CD14-positive monocyte (primary cell): ENCODE data around the gene C2orf80. TPM values are rescaled to one million over a fixed set of nuclear protein-coding genes. Genes with fewer than 3 reads are reported as not detected.

ENCODE experiments used
- DNase-seq, 3 donors: peaks; one replicate each; pipeline ENCODE4 v3.0.0-alpha.2; 2011 to 2022
- H2AFZ ChIP-seq: 2 replicates; pipeline ENCODE4 v1.6.0; 2012; ENCODE audit warnings: mild to moderate bottlenecking, low read depth, low read length, inconsistent platforms; ENCODE audit not compliant: insufficient read depth, poor library complexity, severe bottlenecking
- H3K27ac ChIP-seq, 2 donors: 1 replicate in 1 of 2; 2 replicates in 1 of 2; pipeline ENCODE4 v1.5.1; 2012 to 2013; ENCODE audit warnings: low read length in 2 of 2, control low read depth in 1 of 2, inconsistent platforms in 1 of 2, low read depth in 1 of 2, mild to moderate bottlenecking in 1 of 2
- H3K27me3 ChIP-seq, 2 donors: one replicate each; pipeline versions ENCODE4 v1.6.0 to v1.6.1; 2011 to 2013; ENCODE audit warnings: low read length in 2 of 2; ENCODE audit not compliant: control insufficient read depth in 2 of 2, insufficient read depth in 2 of 2
- H3K36me3 ChIP-seq, 2 donors: replicated peaks in 1 of 2; 1 replicate in 1 of 2; 2 replicates in 1 of 2; pipeline versions ENCODE4 v1.5.1 to v1.6.1; 2012 to 2013; ENCODE audit warnings: low read length in 2 of 2, control low read depth in 1 of 2, inconsistent platforms in 1 of 2, mild to moderate bottlenecking in 1 of 2; ENCODE audit not compliant: insufficient read depth in 2 of 2, control insufficient read depth in 1 of 2
- H3K4me1 ChIP-seq, 2 donors: 1 replicate in 1 of 2; 2 replicates in 1 of 2; pipeline versions ENCODE4 v1.5.1 to v1.6.1; 2012 to 2013; ENCODE audit warnings: low read length in 2 of 2, control low read depth in 1 of 2, inconsistent platforms in 1 of 2, mild to moderate bottlenecking in 1 of 2, moderate library complexity in 1 of 2; ENCODE audit not compliant: insufficient read depth in 2 of 2, control insufficient read depth in 1 of 2
- H3K4me2 ChIP-seq: replicated peaks from 2 replicates; pipeline ENCODE3; 2012; ENCODE audit warnings: low read length, moderate library complexity, mild to moderate bottlenecking; ENCODE audit not compliant: poor library complexity, severe bottlenecking; ENCODE audit errors: extremely low read depth
- H3K4me3 ChIP-seq, 3 experiments: fragments of 200-600 bp in 1 of 3; sonication (generic) in 1 of 3; replicated peaks in 1 of 3; 1 replicate in 2 of 3; 2 replicates in 1 of 3; pipeline ENCODE4 v1.5.1; 2011 to 2013; ENCODE audit warnings: low read length in 3 of 3, mild to moderate bottlenecking in 3 of 3, control low read depth in 2 of 3, low read depth in 2 of 3, inconsistent platforms in 1 of 3, moderate library complexity in 1 of 3
- H3K79me2 ChIP-seq: 2 replicates; pipeline ENCODE4 v1.6.0; 2012; ENCODE audit warnings: mild to moderate bottlenecking, control low read depth, inconsistent platforms, low read length, moderate library complexity; ENCODE audit not compliant: insufficient read depth
- H3K9ac ChIP-seq: 2 replicates; pipeline ENCODE4 v1.6.0; 2017; ENCODE audit warnings: low read length, mild to moderate bottlenecking; ENCODE audit not compliant: insufficient read depth, poor library complexity, severe bottlenecking
- H3K9me3 ChIP-seq, 2 donors: replicated peaks in 1 of 2; 1 replicate in 1 of 2; 2 replicates in 1 of 2; pipeline versions ENCODE4 v1.5.1 to v1.6.1; 2012 to 2013; ENCODE audit warnings: low read length in 2 of 2, control low read depth in 1 of 2; ENCODE audit not compliant: control insufficient read depth in 1 of 2, insufficient read depth in 1 of 2
- H4K20me1 ChIP-seq: 2 replicates; pipeline ENCODE4 v1.6.0; 2012; ENCODE audit warnings: mild to moderate bottlenecking, low read length, control low read depth, moderate library complexity; ENCODE audit not compliant: insufficient read depth
- H3K27ac Mint-ChIP-seq, 7 donors: one replicate each; pipeline ENCODE4 v1.8.0; 2020; ENCODE audit warnings: mild to moderate bottlenecking in 7 of 7, mixed read lengths in 7 of 7, moderate library complexity in 6 of 7, inconsistent platforms in 2 of 7
- H3K27me3 Mint-ChIP-seq, 3 donors: one replicate each; pipeline ENCODE4 v1.8.0; 2021 to 2022; ENCODE audit warnings: low read depth in 3 of 3, mild to moderate bottlenecking in 3 of 3, mixed read lengths in 3 of 3, moderate library complexity in 3 of 3, inconsistent platforms in 1 of 3
- H3K36me3 Mint-ChIP-seq, 2 donors: one replicate each; pipeline ENCODE4 v1.8.0; 2020; ENCODE audit warnings: mixed read lengths in 2 of 2, inconsistent platforms in 1 of 2, mild to moderate bottlenecking in 1 of 2
- H3K4me1 Mint-ChIP-seq: one replicate; pipeline ENCODE4 v1.8.0; 2020; ENCODE audit warnings: mild to moderate bottlenecking, mixed read lengths
- H3K4me3 Mint-ChIP-seq, 2 donors: one replicate each; pipeline ENCODE4 v1.8.0; 2020; ENCODE audit warnings: mild to moderate bottlenecking in 2 of 2, mixed read lengths in 2 of 2, moderate library complexity in 1 of 2
- H3K9me3 Mint-ChIP-seq, 7 donors: one replicate each; pipeline ENCODE4 v1.8.0; 2020 to 2022; ENCODE audit warnings: mixed read lengths in 7 of 7, mild to moderate bottlenecking in 6 of 7, moderate library complexity in 6 of 7, inconsistent platforms in 2 of 7
- CTCF ChIP-seq: fragments of 200-600 bp; IDR thresholded peaks from one replicate; pipeline ENCODE4 v1.8.0; 2022; ENCODE audit warnings: antibody characterized with exemption, mild to moderate bottlenecking
- whole genome bisulfite sequencing: methylation state at CpG from one replicate; pipeline ENCODE4 v1.1.5; 2013; ENCODE audit warnings: missing lambda C conversion rate; ENCODE audit not compliant: insufficient coverage; 5-methylcytosine and 5-hydroxymethylcytosine counted together
- intact Hi-C, 2 donors: fragments of 100-400 bp; cut with micrococcal nuclease; formaldehyde crosslinking; loops; one replicate each; pipeline versions ENCODE4 v1.15.0 to v1.15.1; 2023
- polyA plus RNA-seq, 3 donors: library from polyadenylated mRNA; depleted of rRNA in 1 of 3; unstranded in 2 of 3; stranded (reverse) in 1 of 3; fragments of 300-500 nt in 2 of 3; fragments of >200 nt in 1 of 3; fragmentation: Illumina TruSeq in 2 of 3; gene quantifications; 1 replicate in 2 of 3; 2 replicates in 1 of 3; pipeline ENCODE4 v1.2.3, GENCODE V29; 2012 to 2021

Gene C2orf80
- polyA plus RNA-seq, 3 donors: not detected

GRCh38 chr2:208207769-208208168 lies 17.9 kb upstream of the C2orf80 start:
- peaks cover 0 to 4% (median 0%) of the 10 kb centered on the region in 7 donors for H3K9me3 Mint-ChIP-seq
- WGBS: 57% methylated on average over 1 of the region's 3 CpGs
- no peaks in the 10 kb centered on the region for H3K27me3 Mint-ChIP-seq
- no peak for TF ChIP-seq CTCF
- Histone ChIP-seq H3K27me3 (no peaks in the 10 kb centered on the region), H2AFZ (no peak overlapping the region), H4K20me1 (no peaks in the 10 kb centered on the region), H3K36me3 (no peaks in the 10 kb centered on the region), H3K9ac (no peak overlapping the region), H3K4me1 (no peaks in the 10 kb centered on the region), H3K79me2 (no peaks in the 10 kb centered on the region), H3K4me2 (no peak overlapping the region), H3K4me3 (no peak overlapping the region), H3K9me3 (no peaks in the 10 kb centered on the region), H3K27ac (no peak overlapping the region)
- no peak for DNase-seq
- no peaks in the 10 kb centered on the region for H3K36me3 Mint-ChIP-seq
- peaks cover 8% of the 10 kb centered on the region for H3K4me1 Mint-ChIP-seq
- intact Hi-C loops: no loop called here
- no peak overlapping the region for H3K4me3 Mint-ChIP-seq
- no peak overlapping the region for H3K27ac Mint-ChIP-seq

- Mint-ChIP-seq H3K4me1 (peaks cover 8% of the 10 kb centered on the region), H3K9me3 (peaks cover 0 to under 1% (median 0%) of the 10 kb centered on the region in 7 donors), H3K4me3 (no peak overlapping the region), H3K36me3 (no peaks in the 10 kb centered on the region), H3K27ac (no peak overlapping the region), H3K27me3 (peaks cover 0 to 1% (median 0%) of the 10 kb centered on the region in 3 donors)
- DNase-seq: no peak
- Histone ChIP-seq H3K4me3 (no peak overlapping the region), H3K9me3 (no peaks in the 10 kb centered on the region), H2AFZ (peak overlapping the region; percentile 7), H3K9ac (no peak overlapping the region), H3K4me1 (no peaks in the 10 kb centered on the region), H3K36me3 (no peaks in the 10 kb centered on the region), H4K20me1 (no peaks in the 10 kb centered on the region), H3K79me2 (no peaks in the 10 kb centered on the region), H3K4me2 (no peak overlapping the region), H3K27me3 (no peaks in the 10 kb centered on the region), H3K27ac (no peak overlapping the region)
- 0% methylated on average over 1 of the region's 5 CpGs for WGBS
- intact Hi-C loops: no loop called here
- TF ChIP-seq CTCF: no peak
These were observed 14.3 kb upstream of the C2orf80 start for GRCh38 chr2:208204166-208204565.
